GM23338 (cell line): ENCODE results near the gene CSF3.

Experiments
- CREB1 ChIP-seq: fragments of 250-450 bp; sonication (Bioruptor Pico); IDR thresholded peaks from 2 replicates; pipeline ENCODE4 v1.5.0; 2020; ENCODE audit warnings: low read depth, mild to moderate bottlenecking, moderate library complexity
- EZH2 ChIP-seq: fragments of 200-600 bp; sonication (generic); IDR thresholded peaks from one replicate; pipeline ENCODE4 v1.8.0; 2017; ENCODE audit warnings: antibody characterized with exemption, mild to moderate bottlenecking, low read depth; ENCODE audit not compliant: unreplicated experiment
- EZH2phosphoT487 ChIP-seq: fragments of 200-600 bp; sonication (generic); IDR thresholded peaks from one replicate; pipeline ENCODE4 v1.8.1; 2018; ENCODE audit warnings: antibody characterized with exemption; ENCODE audit not compliant: unreplicated experiment
- JUNB ChIP-seq: IDR thresholded peaks from one replicate; pipeline ENCODE4 v1.6.1; 2016; ENCODE audit warnings: antibody characterized with exemption; ENCODE audit not compliant: unreplicated experiment
- NANOG ChIP-seq: IDR thresholded peaks from 2 replicates; pipeline ENCODE4 v1.6.1; 2016; ENCODE audit warnings: antibody characterized with exemption, borderline replicate concordance
- POLR2AphosphoS5 ChIP-seq: IDR thresholded peaks from 2 replicates; pipeline ENCODE4 v1.6.1; 2016; ENCODE audit warnings: antibody characterized with exemption, low read depth
- STAT1 ChIP-seq: IDR thresholded peaks from one replicate; pipeline ENCODE4 v1.6.1; 2016; ENCODE audit warnings: antibody characterized with exemption; ENCODE audit not compliant: unreplicated experiment
- ZNF114 ChIP-seq: fragments of 250-450 bp; sonication (Bioruptor Pico); IDR thresholded peaks from 2 replicates; pipeline ENCODE4 v1.5.0; 2020; ENCODE audit warnings: mild to moderate bottlenecking, moderate library complexity
- ZNF331 ChIP-seq: fragments of 250-450 bp; sonication (Bioruptor Pico); IDR thresholded peaks from 2 replicates; pipeline ENCODE4 v1.5.0; 2020; ENCODE audit warnings: low read depth, mild to moderate bottlenecking, moderate library complexity
- TF ChIP-seq, protein P1 (sequence below), 2 experiments: fragments of 200-600 bp in 1 of 2; sonication (generic) in 1 of 2; conservative IDR thresholded peaks; 2 replicates each; pipeline versions ENCODE4 v1.5.1 to v1.6.1; 2016 to 2017; ENCODE audit warnings: antibody characterized with exemption in 2 of 2, low read depth in 2 of 2, mild to moderate bottlenecking in 2 of 2, moderate library complexity in 1 of 2
- TF ChIP-seq, protein P2 (sequence below): IDR thresholded peaks from one replicate; pipeline ENCODE4 v1.6.1; 2018; ENCODE audit warnings: antibody characterized with exemption; ENCODE audit not compliant: unreplicated experiment
- TF ChIP-seq, protein P3 (sequence below): fragments of 250-450 bp; sonication (Bioruptor Pico); IDR thresholded peaks from 2 replicates; pipeline ENCODE4 v1.5.0; 2020; ENCODE audit warnings: mild to moderate bottlenecking, moderate library complexity
- TF ChIP-seq, protein P4 (sequence below): IDR thresholded peaks from 2 replicates; pipeline ENCODE4 v1.6.1; 2016; ENCODE audit warnings: antibody characterized with exemption

DNA sequence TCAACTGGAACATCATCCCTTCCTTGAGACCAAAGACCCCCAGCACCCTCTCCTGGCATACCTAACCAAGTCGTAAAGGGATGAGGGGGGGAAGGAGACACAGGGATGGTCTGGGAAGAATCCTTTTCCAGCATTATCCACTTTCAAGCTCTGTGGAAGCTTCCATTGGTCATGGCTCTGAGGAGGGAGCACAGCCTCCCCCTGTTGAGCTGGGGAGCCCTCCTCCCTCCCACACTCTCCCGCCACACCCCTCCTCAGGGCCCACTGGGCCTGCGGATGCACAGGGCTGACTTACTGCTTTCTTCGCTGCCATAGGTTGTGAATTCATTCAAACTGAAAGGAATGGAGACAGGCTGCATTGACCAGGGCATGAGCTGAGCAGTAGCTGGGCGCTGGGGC is 12.4 kb downstream of the CSF3 start:
- no peak for TF ChIP-seq POLR2AphosphoS5
- TF ChIP-seq, protein P1, sequence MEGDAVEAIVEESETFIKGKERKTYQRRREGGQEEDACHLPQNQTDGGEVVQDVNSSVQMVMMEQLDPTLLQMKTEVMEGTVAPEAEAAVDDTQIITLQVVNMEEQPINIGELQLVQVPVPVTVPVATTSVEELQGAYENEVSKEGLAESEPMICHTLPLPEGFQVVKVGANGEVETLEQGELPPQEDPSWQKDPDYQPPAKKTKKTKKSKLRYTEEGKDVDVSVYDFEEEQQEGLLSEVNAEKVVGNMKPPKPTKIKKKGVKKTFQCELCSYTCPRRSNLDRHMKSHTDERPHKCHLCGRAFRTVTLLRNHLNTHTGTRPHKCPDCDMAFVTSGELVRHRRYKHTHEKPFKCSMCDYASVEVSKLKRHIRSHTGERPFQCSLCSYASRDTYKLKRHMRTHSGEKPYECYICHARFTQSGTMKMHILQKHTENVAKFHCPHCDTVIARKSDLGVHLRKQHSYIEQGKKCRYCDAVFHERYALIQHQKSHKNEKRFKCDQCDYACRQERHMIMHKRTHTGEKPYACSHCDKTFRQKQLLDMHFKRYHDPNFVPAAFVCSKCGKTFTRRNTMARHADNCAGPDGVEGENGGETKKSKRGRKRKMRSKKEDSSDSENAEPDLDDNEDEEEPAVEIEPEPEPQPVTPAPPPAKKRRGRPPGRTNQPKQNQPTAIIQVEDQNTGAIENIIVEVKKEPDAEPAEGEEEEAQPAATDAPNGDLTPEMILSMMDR (conservative IDR thresholded peaks at IDR 0.05; ENCODE audit: low read depth in 2 of 2) = no peak
- TF ChIP-seq, protein P2, sequence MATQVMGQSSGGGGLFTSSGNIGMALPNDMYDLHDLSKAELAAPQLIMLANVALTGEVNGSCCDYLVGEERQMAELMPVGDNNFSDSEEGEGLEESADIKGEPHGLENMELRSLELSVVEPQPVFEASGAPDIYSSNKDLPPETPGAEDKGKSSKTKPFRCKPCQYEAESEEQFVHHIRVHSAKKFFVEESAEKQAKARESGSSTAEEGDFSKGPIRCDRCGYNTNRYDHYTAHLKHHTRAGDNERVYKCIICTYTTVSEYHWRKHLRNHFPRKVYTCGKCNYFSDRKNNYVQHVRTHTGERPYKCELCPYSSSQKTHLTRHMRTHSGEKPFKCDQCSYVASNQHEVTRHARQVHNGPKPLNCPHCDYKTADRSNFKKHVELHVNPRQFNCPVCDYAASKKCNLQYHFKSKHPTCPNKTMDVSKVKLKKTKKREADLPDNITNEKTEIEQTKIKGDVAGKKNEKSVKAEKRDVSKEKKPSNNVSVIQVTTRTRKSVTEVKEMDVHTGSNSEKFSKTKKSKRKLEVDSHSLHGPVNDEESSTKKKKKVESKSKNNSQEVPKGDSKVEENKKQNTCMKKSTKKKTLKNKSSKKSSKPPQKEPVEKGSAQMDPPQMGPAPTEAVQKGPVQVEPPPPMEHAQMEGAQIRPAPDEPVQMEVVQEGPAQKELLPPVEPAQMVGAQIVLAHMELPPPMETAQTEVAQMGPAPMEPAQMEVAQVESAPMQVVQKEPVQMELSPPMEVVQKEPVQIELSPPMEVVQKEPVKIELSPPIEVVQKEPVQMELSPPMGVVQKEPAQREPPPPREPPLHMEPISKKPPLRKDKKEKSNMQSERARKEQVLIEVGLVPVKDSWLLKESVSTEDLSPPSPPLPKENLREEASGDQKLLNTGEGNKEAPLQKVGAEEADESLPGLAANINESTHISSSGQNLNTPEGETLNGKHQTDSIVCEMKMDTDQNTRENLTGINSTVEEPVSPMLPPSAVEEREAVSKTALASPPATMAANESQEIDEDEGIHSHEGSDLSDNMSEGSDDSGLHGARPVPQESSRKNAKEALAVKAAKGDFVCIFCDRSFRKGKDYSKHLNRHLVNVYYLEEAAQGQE = no peak
- TF ChIP-seq EZH2phosphoT487 = no peak
- no peak for TF ChIP-seq ZNF331
- no peak for TF ChIP-seq EZH2
- TF ChIP-seq JUNB = no peak
- TF ChIP-seq CREB1 (CRISPR knock-in tag) = no peak
- TF ChIP-seq, protein P3, sequence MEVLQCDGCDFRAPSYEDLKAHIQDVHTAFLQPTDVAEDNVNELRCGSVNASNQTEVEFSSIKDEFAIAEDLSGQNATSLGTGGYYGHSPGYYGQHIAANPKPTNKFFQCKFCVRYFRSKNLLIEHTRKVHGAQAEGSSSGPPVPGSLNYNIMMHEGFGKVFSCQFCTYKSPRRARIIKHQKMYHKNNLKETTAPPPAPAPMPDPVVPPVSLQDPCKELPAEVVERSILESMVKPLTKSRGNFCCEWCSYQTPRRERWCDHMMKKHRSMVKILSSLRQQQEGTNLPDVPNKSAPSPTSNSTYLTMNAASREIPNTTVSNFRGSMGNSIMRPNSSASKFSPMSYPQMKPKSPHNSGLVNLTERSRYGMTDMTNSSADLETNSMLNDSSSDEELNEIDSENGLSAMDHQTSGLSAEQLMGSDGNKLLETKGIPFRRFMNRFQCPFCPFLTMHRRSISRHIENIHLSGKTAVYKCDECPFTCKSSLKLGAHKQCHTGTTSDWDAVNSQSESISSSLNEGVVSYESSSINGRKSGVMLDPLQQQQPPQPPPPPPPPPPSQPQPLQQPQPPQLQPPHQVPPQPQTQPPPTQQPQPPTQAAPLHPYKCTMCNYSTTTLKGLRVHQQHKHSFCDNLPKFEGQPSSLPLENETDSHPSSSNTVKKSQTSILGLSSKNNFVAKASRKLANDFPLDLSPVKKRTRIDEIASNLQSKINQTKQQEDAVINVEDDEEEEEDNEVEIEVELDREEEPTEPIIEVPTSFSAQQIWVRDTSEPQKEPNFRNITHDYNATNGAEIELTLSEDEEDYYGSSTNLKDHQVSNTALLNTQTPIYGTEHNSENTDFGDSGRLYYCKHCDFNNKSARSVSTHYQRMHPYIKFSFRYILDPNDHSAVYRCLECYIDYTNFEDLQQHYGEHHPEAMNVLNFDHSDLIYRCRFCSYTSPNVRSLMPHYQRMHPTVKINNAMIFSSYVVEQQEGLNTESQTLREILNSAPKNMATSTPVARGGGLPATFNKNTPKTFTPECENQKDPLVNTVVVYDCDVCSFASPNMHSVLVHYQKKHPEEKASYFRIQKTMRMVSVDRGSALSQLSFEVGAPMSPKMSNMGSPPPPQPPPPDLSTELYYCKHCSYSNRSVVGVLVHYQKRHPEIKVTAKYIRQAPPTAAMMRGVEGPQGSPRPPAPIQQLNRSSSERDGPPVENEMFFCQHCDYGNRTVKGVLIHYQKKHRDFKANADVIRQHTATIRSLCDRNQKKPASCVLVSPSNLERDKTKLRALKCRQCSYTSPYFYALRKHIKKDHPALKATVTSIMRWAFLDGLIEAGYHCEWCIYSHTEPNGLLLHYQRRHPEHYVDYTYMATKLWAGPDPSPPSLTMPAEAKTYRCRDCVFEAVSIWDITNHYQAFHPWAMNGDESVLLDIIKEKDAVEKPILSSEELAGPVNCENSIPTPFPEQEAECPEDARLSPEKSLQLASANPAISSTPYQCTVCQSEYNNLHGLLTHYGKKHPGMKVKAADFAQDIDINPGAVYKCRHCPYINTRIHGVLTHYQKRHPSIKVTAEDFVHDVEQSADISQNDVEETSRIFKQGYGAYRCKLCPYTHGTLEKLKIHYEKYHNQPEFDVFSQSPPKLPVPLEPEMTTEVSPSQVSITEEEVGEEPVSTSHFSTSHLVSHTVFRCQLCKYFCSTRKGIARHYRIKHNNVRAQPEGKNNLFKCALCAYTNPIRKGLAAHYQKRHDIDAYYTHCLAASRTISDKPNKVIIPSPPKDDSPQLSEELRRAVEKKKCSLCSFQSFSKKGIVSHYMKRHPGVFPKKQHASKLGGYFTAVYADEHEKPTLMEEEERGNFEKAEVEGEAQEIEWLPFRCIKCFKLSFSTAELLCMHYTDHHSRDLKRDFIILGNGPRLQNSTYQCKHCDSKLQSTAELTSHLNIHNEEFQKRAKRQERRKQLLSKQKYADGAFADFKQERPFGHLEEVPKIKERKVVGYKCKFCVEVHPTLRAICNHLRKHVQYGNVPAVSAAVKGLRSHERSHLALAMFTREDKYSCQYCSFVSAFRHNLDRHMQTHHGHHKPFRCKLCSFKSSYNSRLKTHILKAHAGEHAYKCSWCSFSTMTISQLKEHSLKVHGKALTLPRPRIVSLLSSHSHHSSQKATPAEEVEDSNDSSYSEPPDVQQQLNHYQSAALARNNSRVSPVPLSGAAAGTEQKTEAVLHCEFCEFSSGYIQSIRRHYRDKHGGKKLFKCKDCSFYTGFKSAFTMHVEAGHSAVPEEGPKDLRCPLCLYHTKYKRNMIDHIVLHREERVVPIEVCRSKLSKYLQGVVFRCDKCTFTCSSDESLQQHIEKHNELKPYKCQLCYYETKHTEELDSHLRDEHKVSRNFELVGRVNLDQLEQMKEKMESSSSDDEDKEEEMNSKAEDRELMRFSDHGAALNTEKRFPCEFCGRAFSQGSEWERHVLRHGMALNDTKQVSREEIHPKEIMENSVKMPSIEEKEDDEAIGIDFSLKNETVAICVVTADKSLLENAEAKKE (CRISPR knock-in tag) = no peak
- TF ChIP-seq NANOG = no peak
- TF ChIP-seq, protein P4, sequence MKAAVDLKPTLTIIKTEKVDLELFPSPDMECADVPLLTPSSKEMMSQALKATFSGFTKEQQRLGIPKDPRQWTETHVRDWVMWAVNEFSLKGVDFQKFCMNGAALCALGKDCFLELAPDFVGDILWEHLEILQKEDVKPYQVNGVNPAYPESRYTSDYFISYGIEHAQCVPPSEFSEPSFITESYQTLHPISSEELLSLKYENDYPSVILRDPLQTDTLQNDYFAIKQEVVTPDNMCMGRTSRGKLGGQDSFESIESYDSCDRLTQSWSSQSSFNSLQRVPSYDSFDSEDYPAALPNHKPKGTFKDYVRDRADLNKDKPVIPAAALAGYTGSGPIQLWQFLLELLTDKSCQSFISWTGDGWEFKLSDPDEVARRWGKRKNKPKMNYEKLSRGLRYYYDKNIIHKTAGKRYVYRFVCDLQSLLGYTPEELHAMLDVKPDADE = no peak
- no peak for TF ChIP-seq STAT1
- TF ChIP-seq ZNF114 (CRISPR knock-in tag) = no peak
